ENCODE results near the gene CLDN12.
"Not testable (repeated sequence)": the region's sequence is repeated elsewhere in the genome, so short reads cannot be mapped to it uniquely, and the experiment has no call there.

The CLDN12 gene

DNA sequence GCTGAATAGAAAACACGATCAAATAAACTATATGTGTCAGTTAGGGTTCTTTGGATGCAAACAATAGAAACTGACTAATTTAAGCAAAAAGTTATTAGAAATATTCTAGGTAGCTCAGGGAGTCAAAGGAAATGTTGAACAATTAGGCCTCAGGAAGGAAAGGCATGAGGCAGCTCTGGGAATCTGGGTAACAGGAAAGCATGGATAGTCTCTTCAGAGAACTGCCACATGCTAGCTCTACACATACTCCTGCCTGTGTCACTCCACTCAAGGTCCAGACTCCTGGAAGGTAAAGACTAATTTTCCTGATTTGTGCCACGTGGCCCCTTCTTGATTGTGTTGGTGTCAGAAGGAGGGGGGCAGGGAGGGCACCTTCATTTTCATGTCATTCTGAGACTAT, 42.4 kb downstream of the CLDN12 start:
- DNase-seq = no peak

DNA sequence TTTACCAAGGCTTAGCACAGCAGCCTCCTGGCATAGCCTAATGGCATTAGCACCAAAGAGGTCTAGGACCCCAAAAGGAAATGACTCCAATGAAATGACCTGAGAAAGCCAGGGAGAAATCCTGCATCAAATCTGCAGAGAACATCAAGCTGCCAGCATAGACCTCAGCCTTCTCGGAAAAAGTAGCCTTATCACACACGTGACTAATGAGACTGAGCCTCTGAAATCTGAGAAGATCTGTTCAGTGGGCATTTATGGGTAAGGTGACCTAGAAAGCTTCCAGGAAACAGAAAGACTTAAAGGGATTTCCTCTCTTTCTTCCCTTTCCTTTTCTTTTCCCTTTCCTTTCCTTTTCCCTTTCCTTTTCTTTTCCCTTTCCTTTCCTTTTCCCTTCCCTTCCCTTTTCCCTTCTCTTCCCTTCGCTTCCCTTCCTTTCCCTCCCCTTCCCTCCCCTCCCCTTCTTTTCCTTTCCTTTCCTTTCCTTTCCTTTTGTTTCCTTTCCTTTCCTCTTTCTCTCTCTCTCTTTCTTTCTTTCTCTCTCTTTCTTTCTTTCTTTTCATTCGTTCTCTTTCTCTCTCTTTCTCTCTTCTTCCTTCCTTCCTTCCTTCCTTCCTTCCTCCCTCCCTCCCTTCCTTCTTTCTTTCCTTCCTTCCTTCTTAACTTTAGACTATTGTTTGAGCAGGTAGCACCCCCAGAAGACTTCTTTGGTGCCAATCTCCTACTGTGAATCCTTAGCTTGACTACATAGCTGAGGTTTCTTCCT, 43.1 kb downstream of the CLDN12 start:
- no peak for DNase-seq

DNA sequence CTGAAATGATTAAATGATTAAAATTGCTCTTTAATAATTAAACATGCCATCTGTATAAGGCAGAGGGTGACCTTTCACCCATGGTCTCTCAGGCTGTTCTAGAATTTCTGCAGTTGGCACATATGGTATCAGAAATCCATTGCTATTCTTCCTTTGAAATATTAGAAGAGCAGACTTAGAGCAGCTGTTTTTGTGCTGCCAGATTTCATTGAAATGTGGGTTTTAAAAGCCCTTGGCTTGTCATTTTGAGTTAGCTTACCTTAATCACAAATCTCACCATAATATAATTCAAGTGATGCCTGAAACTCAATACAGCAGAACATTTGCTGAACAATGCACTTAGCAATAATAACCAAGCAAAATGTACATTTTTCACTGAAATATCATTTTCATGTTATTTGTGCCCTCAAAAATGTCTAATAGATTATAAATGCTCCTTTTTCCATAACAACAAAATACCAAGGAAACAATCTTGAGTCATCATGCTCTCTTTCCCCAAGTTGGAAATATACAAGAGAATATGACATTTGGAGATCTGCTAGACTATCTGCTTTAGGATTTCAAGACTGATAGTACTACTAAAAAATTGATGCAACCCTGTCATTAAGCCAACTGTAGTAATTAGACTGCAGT, 50.1 kb downstream of the CLDN12 start:
- DNase-seq = no peak

GRCh38 chr7:90453931-90454330, 50.7 kb downstream of the CLDN12 start:
- no peak for DNase-seq

DNA sequence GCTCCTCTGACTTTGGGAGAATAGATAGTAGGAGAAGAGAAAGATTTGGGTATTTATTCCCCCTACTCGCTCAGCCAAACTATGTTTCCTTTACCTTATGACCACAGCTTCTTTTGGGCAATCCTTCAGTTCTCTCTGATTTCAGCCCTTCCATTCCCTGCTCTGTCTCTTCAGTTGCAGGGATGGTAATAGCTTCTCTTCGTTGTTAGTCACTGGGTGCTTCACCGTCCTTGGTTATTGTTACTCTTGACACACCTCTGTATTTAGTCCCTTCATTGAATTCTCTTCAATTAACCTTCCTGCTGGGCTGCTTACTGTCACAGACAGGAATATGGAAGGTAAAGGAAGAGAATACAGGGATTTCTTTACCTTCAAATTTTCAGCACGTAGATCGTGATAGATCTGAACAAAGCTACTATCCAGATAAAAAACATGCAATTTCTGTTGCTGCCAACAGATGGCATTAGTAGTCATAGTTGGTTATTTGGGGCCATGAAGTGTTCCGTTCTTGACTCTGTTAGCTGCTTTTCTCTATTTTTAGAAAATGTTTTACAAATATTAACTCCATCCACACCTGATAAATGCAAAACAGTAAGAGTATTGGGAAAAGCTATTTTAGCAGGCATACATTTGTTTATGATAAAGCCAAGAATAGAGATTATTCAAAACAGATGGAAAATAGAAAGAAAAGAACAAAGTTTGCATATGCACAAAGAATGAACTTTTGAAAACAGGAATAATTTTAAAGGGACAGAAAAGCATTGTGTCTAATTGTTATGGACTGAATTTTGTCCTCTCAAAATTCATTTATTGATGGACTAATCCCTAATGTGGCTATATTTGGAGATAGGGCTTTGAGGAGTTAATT, 52.1 kb downstream of the CLDN12 start:
- no peak for DNase-seq

DNA sequence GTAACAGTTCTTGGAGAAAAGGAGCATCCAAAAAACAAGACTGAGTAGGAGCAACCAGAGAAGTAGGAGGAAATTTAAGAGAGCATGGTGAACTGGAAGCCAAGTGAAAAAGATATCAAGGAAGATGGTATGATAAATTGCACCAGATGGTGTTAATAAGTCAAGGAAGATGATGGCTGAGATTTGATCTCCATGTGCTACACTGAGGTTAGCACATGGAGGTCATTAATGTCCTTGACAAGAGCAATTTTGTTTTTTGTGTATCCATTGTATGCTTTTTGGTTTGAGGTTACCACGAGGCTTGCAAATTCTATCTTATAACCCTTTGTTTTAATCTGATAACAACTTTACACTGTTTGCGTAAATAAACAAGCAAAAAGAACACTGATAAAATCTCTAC, 54.8 kb downstream of the CLDN12 start:
- DNase-seq = no peak

DNA sequence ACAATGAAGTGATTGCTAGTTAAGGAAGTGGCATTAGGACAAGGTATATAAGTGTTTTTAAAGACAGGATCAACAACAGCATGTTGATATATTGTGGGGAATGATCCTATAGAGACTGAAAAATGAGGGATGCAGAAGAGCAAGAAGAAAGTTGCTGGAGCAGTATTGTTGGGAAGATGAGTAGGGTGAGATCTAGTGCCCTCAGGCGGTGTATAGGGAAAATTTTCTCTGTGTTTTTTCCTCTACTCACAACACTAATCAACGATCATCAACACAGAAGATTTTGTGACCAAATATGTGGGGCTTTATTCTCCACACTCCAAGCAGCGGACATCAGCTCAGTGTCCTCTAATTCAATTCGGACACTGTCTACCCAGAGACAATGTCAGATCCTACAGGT, 56.6 kb downstream of the CLDN12 start:
- DNase-seq = no peak

DNA sequence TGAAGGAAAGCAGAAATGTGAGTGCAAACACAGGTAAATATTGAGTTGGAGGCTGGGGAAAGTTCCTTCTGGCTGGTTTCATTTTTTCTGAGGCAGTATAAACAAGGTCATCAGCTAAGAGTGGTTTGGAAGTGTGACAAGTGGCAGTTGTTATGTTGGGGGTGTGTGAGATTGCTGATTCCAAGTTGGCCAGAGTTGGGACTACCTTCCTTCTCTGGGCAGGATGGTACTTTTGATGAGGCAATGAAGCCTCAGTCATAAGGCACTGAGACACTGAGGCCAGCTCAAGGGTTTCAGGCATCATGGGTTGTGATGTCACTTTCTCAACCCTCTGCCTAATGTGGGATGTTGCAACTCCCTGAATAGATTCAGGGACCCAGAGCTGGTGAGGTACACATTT, 58.0 kb downstream of the CLDN12 start:
- no peak for DNase-seq

- not testable (repeated sequence) for DNase-seq
Measured at GRCh38 chr7:90463151-90463628, 59.9 kb downstream of the CLDN12 start.

Measured in activated CD4-positive, alpha-beta T cell treated with anti-CD3 and anti-CD28 coated beads, Interleukin-2, amount 50 U/mL, for 48 hours (primary cell).